ENCODE data around the gene MYEOV. TPM values are rescaled to one million over a fixed set of nuclear protein-coding genes. Genes with fewer than 3 reads are reported as not detected.

The MYEOV gene
- total and polyA plus RNA-seq, 10 of the 15 experiments (the other 5 are each of a cell fraction or from before 2014, with no cell fraction given) = 0.05 to 0.40 (median 0.26) TPM; not detected in 3

- TF ChIP-seq EP300 (IDR thresholded peaks at IDR 0.05; ENCODE audit: borderline replicate concordance in 1 of 2, control insufficient read depth in 1 of 2, low read depth in 2 of 2, low read length in 2 of 2) (peak; percentile 79 to 83; a peak in 3 of 4 replicates), NFIC (IDR thresholded peaks at IDR 0.05; ENCODE audit: low read depth, low read length) (peak; percentile 80), FOXK2 (IDR thresholded peaks at IDR 0.05) (no peak), CTCF (IDR thresholded peaks at IDR 0.05 in 2 of 3, conservative IDR thresholded peaks at IDR 0.05 in 1 of 3; ENCODE audit: control insufficient read depth in 2 of 3, extremely low read depth in 1 of 3, insufficient read depth in 1 of 3, low read depth in 3 of 3, low read length in 3 of 3) (0 out of 6 replicates have a peak, but pooled peaks of 1 of the 3 experiments have one; percentile 4), CREB1 (IDR thresholded peaks at IDR 0.05; ENCODE audit: low read depth) (peak; percentile 61; the same call in 1 of the 2 replicates), SMAD5 (IDR thresholded peaks at IDR 0.05; ENCODE audit: low read depth) (no peak), CHD4 (IDR thresholded peaks at IDR 0.05) (0 out of 2 replicates have a peak, but pooled peaks have one; percentile 36), SMAD1 (IDR thresholded peaks at IDR 0.05; ENCODE audit: low read depth, partially characterized antibody) (peak; percentile 28), WRNIP1 (IDR thresholded peaks at IDR 0.05; ENCODE audit: borderline replicate concordance, low read depth, low read length) (no peak), RELA (IDR thresholded peaks at IDR 0.05; ENCODE audit: borderline replicate concordance, partially characterized antibody) (peak; percentile 69), ELK1 (IDR thresholded peaks at IDR 0.05; ENCODE audit: low read depth, low read length) (no peak), FOXM1 (IDR thresholded peaks at IDR 0.05; ENCODE audit: low read depth, low read length) (peak; percentile 86; the same call in 1 of the 2 replicates), MYC (IDR thresholded peaks at IDR 0.05; ENCODE audit: insufficient read depth, insufficient read length, insufficient replicate concordance, low read length, severe bottlenecking) (no peak), ZNF217 (IDR thresholded peaks at IDR 0.05) (peak; percentile 70; the same call in 1 of the 2 replicates), TCF7 (IDR thresholded peaks at IDR 0.05; ENCODE audit: borderline replicate concordance) (no peak), HCFC1 (IDR thresholded peaks at IDR 0.05; ENCODE audit: low read length) (no peak), MEF2B (IDR thresholded peaks at IDR 0.05; ENCODE audit: partially characterized antibody, poor library complexity, severe bottlenecking) (peak; percentile 20), NR2C1 (IDR thresholded peaks at IDR 0.05) (no peak), MYB (IDR thresholded peaks at IDR 0.05; ENCODE audit: borderline replicate concordance, low read depth, low read length) (no peak), SPI1 (IDR thresholded peaks at IDR 0.05; ENCODE audit: borderline replicate concordance, insufficient read depth, low read depth, low read length) (peak; percentile 50), SP1 (IDR thresholded peaks at IDR 0.05; ENCODE audit: low read depth, low read length) (peak; percentile 36), NFXL1 (IDR thresholded peaks at IDR 0.05; ENCODE audit: borderline replicate concordance) (no peak), MXI1 (IDR thresholded peaks at IDR 0.05; ENCODE audit: low read depth, low read length) (peak; percentile 69; the same call in 1 of the 2 replicates), RELB (IDR thresholded peaks at IDR 0.05; ENCODE audit: low read depth) (peak; percentile 82), SREBF1 (IDR thresholded peaks at IDR 0.05; ENCODE audit: low read length) (no peak)
Observed at GRCh38 chr11:69298267-69299022, 4.5 kb downstream of the MYEOV start (continued).
